SK-N-MC (cell line): ENCODE measurements around the gene CPEB1.
"Not testable (repeated sequence)": the region's sequence is repeated elsewhere in the genome, so short reads cannot be mapped to it uniquely, and the experiment has no call there.

ENCODE experiments used
- EZH2 ChIP-seq: fragments of 200-600 bp; sonication (generic); IDR thresholded peaks from one replicate; pipeline ENCODE4 v1.6.1; 2017; ENCODE audit warnings: antibody characterized with exemption
- FOXP2 ChIP-seq: optimal IDR thresholded peaks from 2 replicates; pipeline ENCODE3; 2011; ENCODE audit warnings: mild to moderate bottlenecking, moderate library complexity; ENCODE audit not compliant: insufficient read depth; ENCODE audit errors: extremely low read length, control extremely low read depth
- POLR2AphosphoS5 ChIP-seq: IDR thresholded peaks from 2 replicates; pipeline ENCODE4 v1.6.1; 2012; ENCODE audit warnings: mild to moderate bottlenecking, low read depth, low read length, borderline replicate concordance

DNA sequence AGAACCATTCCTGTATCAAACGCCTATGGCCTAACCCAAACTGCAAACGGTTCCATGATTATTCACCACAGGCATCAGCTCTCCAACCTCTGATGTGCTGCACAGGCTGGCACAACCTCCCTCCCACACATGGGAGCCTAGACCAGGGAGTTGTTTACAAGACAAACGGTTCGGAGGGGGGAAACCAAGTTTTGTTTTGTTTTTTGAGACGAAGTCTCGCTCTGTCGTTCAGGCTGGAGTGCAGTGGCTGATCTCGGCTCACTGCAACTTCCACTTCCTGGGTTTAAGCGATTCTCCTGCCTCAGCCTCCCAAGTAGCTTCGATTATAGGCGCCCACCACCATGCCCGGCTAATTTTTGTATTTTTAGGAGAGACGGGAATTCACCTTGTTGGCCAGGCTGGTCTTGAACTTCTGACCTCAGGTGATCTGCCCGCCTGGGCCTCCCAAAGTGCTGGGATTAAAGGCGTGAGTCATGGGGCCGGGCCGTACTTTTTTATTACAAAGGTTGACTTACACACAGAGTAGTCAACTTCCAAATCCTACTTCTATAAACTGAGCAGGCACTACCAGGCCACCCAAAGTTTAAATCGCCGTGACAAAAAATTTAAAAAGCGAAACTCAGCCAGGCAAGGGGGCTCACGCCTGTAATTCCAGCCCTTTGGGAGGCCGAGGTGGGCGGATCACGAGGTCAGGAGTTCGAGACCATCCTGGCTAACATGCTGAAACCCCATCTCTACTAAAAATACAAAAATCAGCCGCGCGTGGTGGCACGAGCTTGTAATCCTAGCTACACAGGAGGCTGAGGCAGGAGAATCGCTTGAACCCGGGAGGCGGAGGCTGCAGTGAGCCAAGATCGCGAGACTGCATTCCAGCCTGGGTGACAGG lies 2.0 kb downstream of the CPEB1 start:
- TF ChIP-seq EZH2, POLR2AphosphoS5, FOXP2: not testable (repeated sequence)
